Upper lobe of right lung (tissue), 1 donor: ENCODE measurements around the gene ZNF711. TPM values are rescaled to one million over a fixed set of nuclear protein-coding genes. Genes with fewer than 3 reads are reported as not detected.
"Not testable (repeated sequence)": the region's sequence is repeated elsewhere in the genome, so short reads cannot be mapped to it uniquely, and the experiment has no call there.

ENCODE experiments used
- ATAC-seq: fragments of 200-7000 bp; cut with Tn5 transposase; one replicate; pipeline ENCODE4 v1.9.1; 2020; ENCODE audit warnings: mild to moderate bottlenecking, moderate library complexity
- DNase-seq: peaks from one replicate; pipeline ENCODE4 v3.0.0-alpha.2; 2020
- H3K27ac ChIP-seq: fragments of 200-600 bp; one replicate; pipeline ENCODE4 v1.8.0; 2022
- H3K27me3 ChIP-seq: fragments of 200-600 bp; one replicate; pipeline ENCODE4 v1.8.0; 2022; ENCODE audit warnings: mild to moderate bottlenecking
- H3K36me3 ChIP-seq: fragments of 200-600 bp; one replicate; pipeline ENCODE4 v1.8.0; 2022
- H3K4me1 ChIP-seq: fragments of 200-600 bp; one replicate; pipeline ENCODE4 v1.8.0; 2022
- H3K4me3 ChIP-seq: fragments of 200-600 bp; one replicate; pipeline ENCODE4 v1.8.0; 2022; ENCODE audit warnings: mild to moderate bottlenecking
- H3K9me3 ChIP-seq: fragments of 200-600 bp; one replicate; pipeline ENCODE4 v1.8.0; 2022
- CTCF ChIP-seq: fragments of 200-600 bp; IDR thresholded peaks from one replicate; pipeline ENCODE4 v1.8.0; 2022; ENCODE audit warnings: antibody characterized with exemption
- intact Hi-C: fragments of 100-400 bp; cut with DNase I; formaldehyde crosslinking; loops from one replicate; pipeline ENCODE4 v1.11.0; 2022
- total RNA-seq: library from RNA; stranded (reverse); fragmentation: NEBNext Ultra II Directional; extraction: Animal tissue kit (Norgen Biotek cat#: 25700); gene quantifications from one replicate; pipeline ENCODE4 v1.2.1, GENCODE V29; 2021
- donor health status: DM: no; HTN: yes; CAD: no; lungs with severe emphysema.

The ZNF711 gene
- total RNA-seq, 1 donor from 2014 or later = 1.8 TPM

GRCh38 chrX:85303544-85303943 lies 59.8 kb downstream of the ZNF711 start:
- intact Hi-C loops = no loop called here

DNA sequence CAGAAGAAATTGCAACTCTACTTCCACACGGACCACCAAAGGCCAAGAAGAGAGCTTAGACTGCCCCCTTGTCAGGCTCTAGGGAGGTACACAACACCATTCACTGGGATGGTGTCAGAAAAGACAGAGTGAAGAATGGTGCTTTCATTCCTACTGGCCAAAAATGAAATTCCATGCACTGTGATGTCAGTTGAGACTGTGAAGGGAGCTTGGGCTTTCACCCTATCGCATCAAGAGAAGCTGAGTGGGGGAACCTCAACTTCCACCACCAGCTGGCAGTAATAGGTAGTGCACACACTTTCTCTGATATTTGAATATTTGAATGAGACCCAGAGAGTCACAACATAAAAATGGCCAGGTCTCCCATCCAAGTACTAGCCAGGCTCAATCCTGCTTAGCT lies 65.9 kb downstream of the ZNF711 start:
- H3K36me3 ChIP-seq = no peaks in the 10 kb centered on the region
- H3K9me3 ChIP-seq = no peaks in the 10 kb centered on the region
- no peak overlapping the region for H3K27ac ChIP-seq
- no peaks in the 10 kb centered on the region for H3K4me1 ChIP-seq
- ATAC-seq (no peak), DNase-seq (no peak)
- H3K4me3 ChIP-seq = no peak overlapping the region
- TF ChIP-seq CTCF = no peak
- intact Hi-C loops = no loop called here
- no peaks in the 10 kb centered on the region for H3K27me3 ChIP-seq

More at GRCh38 chrX:85303544-85303943, 59.8 kb downstream of the ZNF711 start:
- H3K27ac ChIP-seq = no peak overlapping the region
- ATAC-seq = no peak
- H3K4me3 ChIP-seq = no peak overlapping the region
- TF ChIP-seq CTCF = no peak
- DNase-seq = no peak
- no peaks in the 10 kb centered on the region for H3K27me3 ChIP-seq
- no peaks in the 10 kb centered on the region for H3K4me1 ChIP-seq
- H3K9me3 ChIP-seq = no peaks in the 10 kb centered on the region
- H3K36me3 ChIP-seq = no peaks in the 10 kb centered on the region

DNA sequence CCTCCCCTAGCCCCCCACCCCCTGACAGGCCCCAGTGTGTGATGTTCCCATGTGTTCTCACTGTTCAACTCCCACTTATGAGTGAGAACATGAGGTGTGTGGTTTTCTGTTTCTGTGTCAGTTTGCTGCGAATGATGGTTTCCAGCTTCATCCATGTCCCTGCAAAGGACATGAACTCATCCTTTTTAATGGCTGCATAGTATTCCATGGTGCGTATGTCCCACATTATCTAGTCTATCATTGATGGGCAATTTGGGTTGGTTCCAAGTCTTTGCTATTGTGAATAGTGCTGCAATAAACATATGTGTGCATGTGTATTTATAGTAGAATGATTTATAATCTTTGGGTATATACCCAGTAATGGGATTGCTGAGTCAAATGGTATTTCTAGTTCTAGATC lies 67.6 kb downstream of the ZNF711 start:
- intact Hi-C loops, H3K4me3 ChIP-seq, H3K36me3 ChIP-seq, H3K27me3 ChIP-seq, H3K27ac ChIP-seq, DNase-seq, ATAC-seq, H3K9me3 ChIP-seq, H3K4me1 ChIP-seq: not testable (repeated sequence)

Other genes with a start within 250 kb of the ZNF711 start
- 21.4 TPM for gene APOOL, start 240.1 kb upstream of the ZNF711 start, total RNA-seq
- not detected for gene SATL1, start 212 bp upstream of the ZNF711 start, total RNA-seq
- gene POF1B, start 135.7 kb downstream of the ZNF711 start, total RNA-seq = 3.4 TPM